A549 (cell line): ENCODE results near the gene SLC24A4.

Experiments used
- GATA3 ChIP-seq: IDR thresholded peaks from 2 replicates; pipeline ENCODE4 v1.6.1; 2012; ENCODE audit warnings: borderline replicate concordance
- RARB ChIP-seq: fragments of 250-450 bp; sonication (Bioruptor Pico); IDR thresholded peaks from 2 replicates; pipeline ENCODE4 v1.8.0; 2021; ENCODE audit warnings: mild to moderate bottlenecking, moderate library complexity
- TF ChIP-seq, protein P1 (sequence below): fragments of >200 bp; sonication (Bioruptor Twin); formaldehyde crosslinking; IDR thresholded peaks from 3 replicates; pipeline ENCODE4 v1.5.1; 2016
- TF ChIP-seq, protein P2 (sequence below): IDR thresholded peaks from 2 replicates; pipeline ENCODE4 v1.6.1; 2012; ENCODE audit warnings: low read depth, borderline replicate concordance

DNA sequence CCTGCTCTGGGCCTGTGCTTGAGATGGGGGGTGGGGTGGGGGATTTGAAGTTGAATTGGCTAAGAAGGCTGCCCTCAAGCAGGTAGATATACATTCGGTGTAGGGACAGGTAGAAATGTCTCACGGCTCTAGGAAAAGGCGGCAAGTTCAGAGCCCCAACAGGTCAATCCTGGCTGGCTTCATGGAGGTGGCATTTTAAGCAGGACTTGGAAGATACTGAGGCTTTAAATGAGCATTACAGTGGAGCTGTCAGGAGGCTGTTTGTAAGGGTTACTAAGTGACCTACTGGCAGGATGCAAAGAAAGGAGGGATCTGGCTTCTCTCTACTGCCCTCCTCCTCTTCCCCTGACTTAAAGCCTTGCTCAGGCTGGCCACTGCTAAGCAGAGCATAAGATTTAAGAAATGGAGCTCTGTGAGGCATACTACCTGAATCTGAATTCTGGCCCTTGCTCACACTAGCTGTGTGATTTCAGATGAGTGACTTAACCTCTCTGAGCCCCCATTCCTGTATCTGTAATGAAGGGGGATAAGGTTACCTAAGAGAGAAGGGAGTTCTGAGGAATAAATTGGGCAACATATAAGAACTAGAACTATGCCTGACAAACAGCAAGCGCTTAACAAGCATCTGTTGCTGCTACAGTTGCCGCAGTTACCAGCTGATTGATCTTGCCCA is 61.6 kb downstream of the SLC24A4 start:
- TF ChIP-seq RARB (CRISPR knock-in tag) (no peak), GATA3 (no peak)
- TF ChIP-seq, protein P1, sequence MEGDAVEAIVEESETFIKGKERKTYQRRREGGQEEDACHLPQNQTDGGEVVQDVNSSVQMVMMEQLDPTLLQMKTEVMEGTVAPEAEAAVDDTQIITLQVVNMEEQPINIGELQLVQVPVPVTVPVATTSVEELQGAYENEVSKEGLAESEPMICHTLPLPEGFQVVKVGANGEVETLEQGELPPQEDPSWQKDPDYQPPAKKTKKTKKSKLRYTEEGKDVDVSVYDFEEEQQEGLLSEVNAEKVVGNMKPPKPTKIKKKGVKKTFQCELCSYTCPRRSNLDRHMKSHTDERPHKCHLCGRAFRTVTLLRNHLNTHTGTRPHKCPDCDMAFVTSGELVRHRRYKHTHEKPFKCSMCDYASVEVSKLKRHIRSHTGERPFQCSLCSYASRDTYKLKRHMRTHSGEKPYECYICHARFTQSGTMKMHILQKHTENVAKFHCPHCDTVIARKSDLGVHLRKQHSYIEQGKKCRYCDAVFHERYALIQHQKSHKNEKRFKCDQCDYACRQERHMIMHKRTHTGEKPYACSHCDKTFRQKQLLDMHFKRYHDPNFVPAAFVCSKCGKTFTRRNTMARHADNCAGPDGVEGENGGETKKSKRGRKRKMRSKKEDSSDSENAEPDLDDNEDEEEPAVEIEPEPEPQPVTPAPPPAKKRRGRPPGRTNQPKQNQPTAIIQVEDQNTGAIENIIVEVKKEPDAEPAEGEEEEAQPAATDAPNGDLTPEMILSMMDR: no peak
- TF ChIP-seq, protein P2, sequence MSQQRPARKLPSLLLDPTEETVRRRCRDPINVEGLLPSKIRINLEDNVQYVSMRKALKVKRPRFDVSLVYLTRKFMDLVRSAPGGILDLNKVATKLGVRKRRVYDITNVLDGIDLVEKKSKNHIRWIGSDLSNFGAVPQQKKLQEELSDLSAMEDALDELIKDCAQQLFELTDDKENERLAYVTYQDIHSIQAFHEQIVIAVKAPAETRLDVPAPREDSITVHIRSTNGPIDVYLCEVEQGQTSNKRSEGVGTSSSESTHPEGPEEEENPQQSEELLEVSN: no peak
